GM23338 (cell line): Measurements from ENCODE around the gene FSD1. TPM values are rescaled to one million over a fixed set of nuclear protein-coding genes. Genes with fewer than 3 reads are reported as not detected.

Experiments
- ATAC-seq: fragments of 200-7000 bp; cut with Tn5 transposase; 3 replicates; pipeline ENCODE4 v1.9.1; 2020
- DNase-seq: peaks from one replicate; pipeline ENCODE4 v3.0.0-alpha.2; 2015; ENCODE audit warnings: low spot score
- H2AFZ ChIP-seq: fragments of 200-600 bp; sonication (generic); 2 replicates; pipeline ENCODE4 v1.8.0; 2016; ENCODE audit warnings: antibody characterized with exemption, mild to moderate bottlenecking, moderate library complexity
- H3F3A ChIP-seq: fragments of 200-600 bp; sonication (generic); replicated peaks from 2 replicates; pipeline ENCODE4 v1.8.0; 2017; ENCODE audit warnings: antibody characterized with exemption, mixed run types, low read depth
- H3K27ac ChIP-seq: fragments of 200-600 bp; sonication (generic); 2 replicates; pipeline ENCODE4 v1.6.1; 2016; ENCODE audit warnings: low read depth
- H3K27me3 ChIP-seq: fragments of 200-600 bp; sonication (generic); 2 replicates; pipeline ENCODE4 v1.8.0; 2016; ENCODE audit warnings: mild to moderate bottlenecking, mixed run types, moderate library complexity; ENCODE audit not compliant: insufficient read depth
- H3K36me3 ChIP-seq: fragments of 200-600 bp; sonication (generic); 2 replicates; pipeline ENCODE4 v1.8.0; 2016; ENCODE audit warnings: mild to moderate bottlenecking; ENCODE audit not compliant: insufficient read depth
- H3K4me1 ChIP-seq: fragments of 200-600 bp; sonication (generic); 2 replicates; pipeline ENCODE4 v1.8.0; 2016; ENCODE audit warnings: mild to moderate bottlenecking, moderate library complexity; ENCODE audit not compliant: insufficient read depth
- H3K4me2 ChIP-seq: fragments of 200-600 bp; sonication (generic); 2 replicates; pipeline ENCODE4 v1.7.1; 2017; ENCODE audit warnings: mixed run types
- H3K4me3 ChIP-seq: fragments of 200-600 bp; sonication (generic); 2 replicates; pipeline ENCODE4 v1.6.1; 2016; ENCODE audit warnings: mixed run types
- H3K79me2 ChIP-seq: fragments of 200-600 bp; sonication (generic); replicated peaks from 2 replicates; pipeline ENCODE4 v1.8.0; 2017; ENCODE audit warnings: mild to moderate bottlenecking; ENCODE audit not compliant: insufficient read depth
- H3K9me2 ChIP-seq: fragments of 200-600 bp; sonication (generic); 2 replicates; pipeline ENCODE4 v1.8.0; 2017; ENCODE audit not compliant: insufficient read depth
- H4K20me1 ChIP-seq: fragments of 200-600 bp; sonication (generic); replicated peaks from 2 replicates; pipeline ENCODE4 v1.8.0; 2017; ENCODE audit warnings: mild to moderate bottlenecking; ENCODE audit not compliant: insufficient read depth
- H3K27ac Mint-ChIP-seq: 2 replicates; pipeline ENCODE4 v1.8.0; 2020; ENCODE audit warnings: inconsistent platforms, mild to moderate bottlenecking, moderate library complexity, mixed read lengths
- H3K27me3 Mint-ChIP-seq: 3 replicates; pipeline ENCODE4 v1.8.0; 2022; ENCODE audit warnings: low read depth, mild to moderate bottlenecking, moderate library complexity, mixed read lengths, inconsistent platforms; ENCODE audit not compliant: insufficient read depth, poor library complexity
- H3K36me3 Mint-ChIP-seq: 3 replicates; pipeline ENCODE4 v1.8.0; 2021; ENCODE audit warnings: low read depth, mild to moderate bottlenecking, inconsistent platforms, moderate library complexity, mixed read lengths
- H3K4me1 Mint-ChIP-seq: 3 replicates; pipeline ENCODE4 v1.8.0; 2020; ENCODE audit warnings: mild to moderate bottlenecking, inconsistent platforms, mixed read lengths
- H3K4me3 Mint-ChIP-seq: 3 replicates; pipeline ENCODE4 v1.8.0; 2021; ENCODE audit warnings: moderate library complexity, mild to moderate bottlenecking, inconsistent platforms, mixed read lengths
- H3K9me3 Mint-ChIP-seq: 3 replicates; pipeline ENCODE4 v1.8.0; 2020; ENCODE audit warnings: moderate library complexity, mild to moderate bottlenecking, inconsistent platforms, mixed read lengths
- CREB1 ChIP-seq: fragments of 250-450 bp; sonication (Bioruptor Pico); IDR thresholded peaks from 2 replicates; pipeline ENCODE4 v1.5.0; 2020; ENCODE audit warnings: low read depth, mild to moderate bottlenecking, moderate library complexity
- CTCF ChIP-seq, 2 experiments: fragments of 200-600 bp in 1 of 2; sonication (generic) in 1 of 2; conservative IDR thresholded peaks; 2 replicates each; pipeline versions ENCODE4 v1.5.1 to v1.6.1; 2016 to 2017; ENCODE audit warnings: antibody characterized with exemption in 2 of 2, low read depth in 2 of 2, mild to moderate bottlenecking in 2 of 2, moderate library complexity in 1 of 2
- ETS1 ChIP-seq: IDR thresholded peaks from 2 replicates; pipeline ENCODE4 v1.6.1; 2016; ENCODE audit warnings: antibody characterized with exemption
- EZH2 ChIP-seq: fragments of 200-600 bp; sonication (generic); IDR thresholded peaks from one replicate; pipeline ENCODE4 v1.8.0; 2017; ENCODE audit warnings: antibody characterized with exemption, mild to moderate bottlenecking, low read depth; ENCODE audit not compliant: unreplicated experiment
- EZH2phosphoT487 ChIP-seq: fragments of 200-600 bp; sonication (generic); IDR thresholded peaks from one replicate; pipeline ENCODE4 v1.8.1; 2018; ENCODE audit warnings: antibody characterized with exemption; ENCODE audit not compliant: unreplicated experiment
- JUNB ChIP-seq: IDR thresholded peaks from one replicate; pipeline ENCODE4 v1.6.1; 2016; ENCODE audit warnings: antibody characterized with exemption; ENCODE audit not compliant: unreplicated experiment
- NANOG ChIP-seq: IDR thresholded peaks from 2 replicates; pipeline ENCODE4 v1.6.1; 2016; ENCODE audit warnings: antibody characterized with exemption, borderline replicate concordance
- POLR2AphosphoS5 ChIP-seq: IDR thresholded peaks from 2 replicates; pipeline ENCODE4 v1.6.1; 2016; ENCODE audit warnings: antibody characterized with exemption, low read depth
- REST ChIP-seq: IDR thresholded peaks from one replicate; pipeline ENCODE4 v1.6.1; 2018; ENCODE audit warnings: antibody characterized with exemption; ENCODE audit not compliant: unreplicated experiment
- STAT1 ChIP-seq: IDR thresholded peaks from one replicate; pipeline ENCODE4 v1.6.1; 2016; ENCODE audit warnings: antibody characterized with exemption; ENCODE audit not compliant: unreplicated experiment
- ZNF114 ChIP-seq: fragments of 250-450 bp; sonication (Bioruptor Pico); IDR thresholded peaks from 2 replicates; pipeline ENCODE4 v1.5.0; 2020; ENCODE audit warnings: mild to moderate bottlenecking, moderate library complexity
- ZNF331 ChIP-seq: fragments of 250-450 bp; sonication (Bioruptor Pico); IDR thresholded peaks from 2 replicates; pipeline ENCODE4 v1.5.0; 2020; ENCODE audit warnings: low read depth, mild to moderate bottlenecking, moderate library complexity
- ZNF462 ChIP-seq: fragments of 250-450 bp; sonication (Bioruptor Pico); IDR thresholded peaks from 2 replicates; pipeline ENCODE4 v1.5.0; 2020; ENCODE audit warnings: mild to moderate bottlenecking, moderate library complexity
- polyA plus RNA-seq: library from polyadenylated mRNA; unstranded; fragments of >200 nt; fragmentation: Nextera tagmentation; extraction: Ambion mirVana; gene quantifications from 2 replicates; pipeline ENCODE4 v1.2.1, GENCODE V29; 2016
- total RNA-seq: library from RNA; depleted of rRNA; stranded (reverse); fragments of >200 nt; shearing (Covaris generic); gene quantifications from 2 replicates; pipeline ENCODE4 v1.2.3, GENCODE V29; 2014

Gene FSD1
- total and polyA plus RNA-seq, 2 experiments from 2014 or later = 50.7 to 82.9 TPM

- ATAC-seq (no peak), DNase-seq (no peak)
- H3K36me3 ChIP-seq = no peaks in the 10 kb centered on the region
- Mint-ChIP-seq H3K27ac (no peak overlapping the region), H3K27me3 (peaks cover 28% of the 10 kb centered on the region), H3K4me1 (peaks cover 51% of the 10 kb centered on the region), H3K36me3 (no peaks in the 10 kb centered on the region), H3K9me3 (no peaks in the 10 kb centered on the region), H3K4me3 (no peak overlapping the region)
- no peak overlapping the region for H3K27ac ChIP-seq
- 0 out of 2 replicates have a peak, but pooled peaks cover 13% of the 10 kb centered on the region for H3F3A ChIP-seq
- no peak for TF ChIP-seq POLR2AphosphoS5
- TF ChIP-seq NANOG = no peak
- TF ChIP-seq REST = no peak
- no peak for TF ChIP-seq ZNF114 (CRISPR knock-in tag)
- TF ChIP-seq JUNB = no peak
- TF ChIP-seq ETS1 = no peak
- no peak for TF ChIP-seq CREB1 (CRISPR knock-in tag)
- TF ChIP-seq STAT1 = no peak
- no peak for TF ChIP-seq EZH2phosphoT487
- TF ChIP-seq ZNF462 = no peak
- no peak for TF ChIP-seq CTCF (conservative IDR thresholded peaks at IDR 0.05; ENCODE audit: low read depth in 2 of 2)
- no peak for TF ChIP-seq EZH2
- no peak for TF ChIP-seq ZNF331
- no peaks in the 10 kb centered on the region for H3K27me3 ChIP-seq
- H3K4me1 ChIP-seq = peaks cover 39% of the 10 kb centered on the region
- peaks cover 22% of the 10 kb centered on the region; the same call in 1 of the 2 replicates for H4K20me1 ChIP-seq
- no peak overlapping the region for H2AFZ ChIP-seq
- peaks cover 61% of the 10 kb centered on the region for H3K79me2 ChIP-seq
- no peak overlapping the region for H3K4me3 ChIP-seq
- no peaks in the 10 kb centered on the region for H3K9me2 ChIP-seq
- no peak overlapping the region for H3K4me2 ChIP-seq
These were observed 68.0 kb downstream of the FSD1 start for GRCh38 chr19:4372165-4373012.
